IPS-NIHi7 (cell line): ENCODE measurements around the gene MAGEB6.
"Not testable (repeated sequence)": the region's sequence is repeated elsewhere in the genome, so short reads cannot be mapped to it uniquely, and the experiment has no call there.

Source experiments
- DNase-seq: peaks from one replicate; pipeline ENCODE4 v3.0.0; 2012; ENCODE audit warnings: mixed read lengths; ENCODE audit errors: extremely low spot score

The MAGEB6 gene, protein sequence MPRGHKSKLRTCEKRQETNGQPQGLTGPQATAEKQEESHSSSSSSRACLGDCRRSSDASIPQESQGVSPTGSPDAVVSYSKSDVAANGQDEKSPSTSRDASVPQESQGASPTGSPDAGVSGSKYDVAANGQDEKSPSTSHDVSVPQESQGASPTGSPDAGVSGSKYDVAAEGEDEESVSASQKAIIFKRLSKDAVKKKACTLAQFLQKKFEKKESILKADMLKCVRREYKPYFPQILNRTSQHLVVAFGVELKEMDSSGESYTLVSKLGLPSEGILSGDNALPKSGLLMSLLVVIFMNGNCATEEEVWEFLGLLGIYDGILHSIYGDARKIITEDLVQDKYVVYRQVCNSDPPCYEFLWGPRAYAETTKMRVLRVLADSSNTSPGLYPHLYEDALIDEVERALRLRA

DNA sequence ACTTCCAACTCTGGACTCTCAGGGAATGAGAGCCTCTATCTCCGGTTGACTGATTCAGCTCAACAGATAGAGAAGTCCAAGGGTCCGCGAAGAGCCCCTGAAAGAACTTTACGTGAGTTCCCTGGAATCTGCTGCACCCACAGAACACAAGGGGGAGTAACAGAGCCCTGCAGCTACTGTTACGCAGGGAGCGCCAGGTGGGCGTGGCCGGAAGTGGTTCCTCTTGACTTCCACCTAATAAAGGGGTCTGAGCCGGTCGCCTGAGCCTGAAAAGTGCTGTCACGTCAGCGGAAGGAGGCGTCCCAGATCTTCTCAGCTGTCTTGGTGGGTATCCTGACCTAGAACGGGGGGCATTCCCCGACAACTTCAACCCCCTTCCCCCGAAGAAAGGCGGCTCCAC, at the start of gene MAGEB6:
TSS of gene MAGEB6 (plus strand) at position 237 of the 400 bp plus-strand sequence. CDS start 1,407 bp downstream, outside the sequence.
- DNase-seq = peak; percentile 18

DNA sequence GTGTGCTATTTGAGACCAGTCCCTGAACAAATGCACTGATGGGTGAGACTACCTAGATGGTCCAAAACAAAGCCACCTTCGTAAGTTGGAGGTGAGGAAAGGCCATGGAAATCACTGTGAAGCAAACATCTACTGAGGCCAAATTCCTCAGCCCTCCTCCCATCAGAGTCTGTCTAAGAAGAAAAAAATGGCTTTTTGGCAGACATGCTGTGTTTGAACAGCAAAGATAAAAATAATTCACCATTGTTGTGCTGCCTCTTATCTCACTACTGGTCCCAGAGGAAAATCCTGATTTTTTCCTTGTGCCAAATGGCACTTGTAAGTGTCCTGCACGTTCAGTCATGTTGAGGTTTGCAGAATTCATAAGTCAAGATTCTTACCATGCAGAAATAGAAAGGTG, 46.2 kb upstream of the MAGEB6 start:
- no peak for DNase-seq

- DNase-seq = no peak
These were observed 31.9 kb upstream of the MAGEB6 start, which contains the start of gene MAGEB6B for GRCh38 chrX:26160301-26160700. MAGEB6B (plus strand) TSS chrX:26160601; CDS start chrX:26160601, 0 bp downstream.

DNA sequence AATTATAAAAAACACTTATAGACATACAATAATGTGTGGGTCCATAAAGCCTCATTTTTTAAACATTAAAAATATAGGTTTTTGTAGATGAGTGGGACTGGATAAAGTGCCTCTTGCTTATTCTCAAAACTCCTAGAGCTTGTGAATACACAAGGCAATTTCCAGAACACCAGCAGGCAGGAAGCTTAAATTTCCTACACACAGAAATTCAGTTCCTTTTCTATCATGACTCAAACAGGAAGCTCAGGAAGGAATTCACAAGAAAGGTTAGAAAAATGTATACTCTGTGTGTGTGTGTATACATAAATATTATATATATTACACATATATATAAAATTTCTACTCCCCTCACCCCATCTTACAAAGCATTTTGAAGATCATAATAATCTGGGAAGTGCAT, 11.3 kb downstream of the MAGEB6 start:
- DNase-seq = no peak

DNA sequence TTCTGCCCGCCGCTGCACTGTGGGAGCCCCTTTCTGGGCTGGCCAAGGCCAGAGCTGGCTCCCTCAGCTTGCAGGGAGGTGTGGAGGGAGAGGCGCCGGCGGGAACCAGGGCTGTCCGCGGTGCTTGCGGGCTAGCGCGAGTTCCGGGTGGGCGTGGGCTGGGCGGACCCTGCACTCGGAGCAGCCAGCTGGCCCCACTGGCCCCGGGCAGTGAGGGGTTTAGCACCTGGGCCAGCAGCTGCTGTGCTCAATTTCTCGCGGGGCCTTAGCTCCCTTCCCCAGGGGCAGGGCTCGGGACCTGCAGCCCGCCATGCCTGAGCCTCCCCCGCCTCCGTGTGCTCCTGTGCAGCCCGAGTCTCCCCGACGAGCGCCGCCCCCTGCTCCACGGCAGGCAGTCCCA, 12.5 kb downstream of the MAGEB6 start:
- DNase-seq = not testable (repeated sequence)

- DNase-seq = no peak
These were observed 15.8 kb downstream of the MAGEB6 start for GRCh38 chrX:26208012-26208411.

DNA sequence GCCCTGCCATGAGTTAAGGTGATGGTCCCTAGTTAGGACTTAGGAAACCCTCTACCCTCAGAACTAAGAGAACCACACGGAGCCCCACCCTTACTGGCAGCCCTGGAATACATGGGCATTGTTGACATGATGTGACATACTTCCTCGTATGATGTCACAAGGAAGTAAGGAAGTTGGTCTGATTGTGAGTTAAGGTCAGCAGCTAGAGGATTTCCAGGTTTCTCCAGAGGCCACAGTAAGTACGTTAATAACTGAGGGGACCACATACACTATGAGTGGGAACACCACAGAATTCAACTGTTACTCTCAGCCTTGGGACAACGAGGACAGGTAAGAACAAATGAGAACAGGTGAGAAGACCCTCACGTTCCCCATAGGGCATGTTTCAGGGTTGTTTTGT, 23.6 kb downstream of the MAGEB6 start, which contains the start of gene MAGEB5:
TSS of gene MAGEB5 (plus strand) at position 301 of the 400 bp plus-strand sequence. CDS start 1,133 bp downstream, outside the sequence.
- no peak for DNase-seq

GRCh38 chrX:26219351-26219750, 27.1 kb downstream of the MAGEB6 start:
- no peak for DNase-seq

- DNase-seq = no peak
These were observed 41.9 kb downstream of the MAGEB6 start for GRCh38 chrX:26234177-26234576.
